Trophoblast cell (in vitro differentiated cells and primary cell): ENCODE data around the gene TMEM11.

ENCODE experiments used
- DNase-seq, 2 donors: peaks; one replicate each; pipeline ENCODE4 v3.0.0-alpha.2; 2016
- H2AFZ ChIP-seq: 2 replicates; pipeline ENCODE4 v1.6.1; 2013; ENCODE audit warnings: low read length, moderate library complexity, mild to moderate bottlenecking; ENCODE audit not compliant: insufficient read depth, poor library complexity
- H2AK5ac ChIP-seq: 2 replicates; pipeline ENCODE4 v1.6.1; 2013; ENCODE audit warnings: mild to moderate bottlenecking, low read length
- H2BK120ac ChIP-seq: 2 replicates; pipeline ENCODE4 v1.6.1; 2013; ENCODE audit warnings: low read length, mild to moderate bottlenecking, moderate library complexity; ENCODE audit not compliant: insufficient read depth, poor library complexity
- H2BK12ac ChIP-seq: 2 replicates; pipeline ENCODE4 v1.6.1; 2013; ENCODE audit warnings: mild to moderate bottlenecking, low read length, moderate library complexity
- H2BK5ac ChIP-seq: 2 replicates; pipeline ENCODE4 v1.6.1; 2013; ENCODE audit warnings: low read length, low read depth, moderate library complexity, mild to moderate bottlenecking; ENCODE audit not compliant: poor library complexity
- H3K14ac ChIP-seq: 2 replicates; pipeline ENCODE4 v1.6.1; 2013; ENCODE audit warnings: mild to moderate bottlenecking, low read length
- H3K18ac ChIP-seq: 2 replicates; pipeline ENCODE4 v1.6.1; 2013; ENCODE audit warnings: mild to moderate bottlenecking, low read length
- H3K23ac ChIP-seq: 2 replicates; pipeline ENCODE4 v1.6.1; 2013; ENCODE audit warnings: low read length
- H3K27ac ChIP-seq: 2 replicates; pipeline ENCODE4 v1.5.1; 2013; ENCODE audit warnings: low read depth, mild to moderate bottlenecking, inconsistent platforms, low read length, moderate library complexity
- H3K27me3 ChIP-seq: 2 replicates; pipeline ENCODE4 v1.6.1; 2013; ENCODE audit warnings: inconsistent platforms, mild to moderate bottlenecking, low read length, moderate library complexity; ENCODE audit not compliant: insufficient read depth
- H3K36me3 ChIP-seq, 2 experiments: 1 replicate in 1 of 2; 2 replicates in 1 of 2; pipeline ENCODE4 v1.6.1; 2013; ENCODE audit warnings: low read length in 2 of 2, mild to moderate bottlenecking in 2 of 2, moderate library complexity in 1 of 2; ENCODE audit not compliant: insufficient read depth in 2 of 2, control insufficient read depth in 1 of 2
- H3K4ac ChIP-seq: 2 replicates; pipeline ENCODE4 v1.6.1; 2013; ENCODE audit warnings: low read depth, mild to moderate bottlenecking, low read length, moderate library complexity
- H3K4me1 ChIP-seq, 2 experiments: 1 replicate in 1 of 2; 2 replicates in 1 of 2; pipeline ENCODE4 v1.6.1; 2013; ENCODE audit warnings: low read length in 2 of 2, mild to moderate bottlenecking in 2 of 2, moderate library complexity in 1 of 2; ENCODE audit not compliant: insufficient read depth in 2 of 2, control insufficient read depth in 1 of 2
- H3K4me2 ChIP-seq: 2 replicates; pipeline ENCODE4 v1.6.1; 2013; ENCODE audit warnings: inconsistent platforms, mild to moderate bottlenecking, low read length, moderate library complexity
- H3K4me3 ChIP-seq: 2 replicates; pipeline ENCODE4 v1.5.1; 2013; ENCODE audit warnings: mild to moderate bottlenecking, low read depth, low read length, inconsistent platforms
- H3K79me1 ChIP-seq: one replicate; pipeline ENCODE4 v1.6.1; 2013; ENCODE audit warnings: low read length
- H3K79me2 ChIP-seq: 2 replicates; pipeline ENCODE4 v1.6.1; 2013; ENCODE audit warnings: low read length, mild to moderate bottlenecking; ENCODE audit not compliant: control insufficient read depth, insufficient read depth, poor library complexity
- H3K9ac ChIP-seq: 2 replicates; pipeline ENCODE4 v1.6.1; 2013; ENCODE audit warnings: mild to moderate bottlenecking, low read length
- H3K9me3 ChIP-seq: 2 replicates; pipeline ENCODE4 v1.6.1; 2013; ENCODE audit warnings: low read depth, mild to moderate bottlenecking, control low read depth, inconsistent platforms, low read length; ENCODE audit not compliant: insufficient read depth
- H4K12ac ChIP-seq: 2 replicates; pipeline ENCODE4 v1.6.1; 2013; ENCODE audit warnings: low read depth, mild to moderate bottlenecking, low read length, moderate library complexity
- H4K8ac ChIP-seq: 2 replicates; pipeline ENCODE4 v1.6.1; 2013; ENCODE audit warnings: low read depth, mild to moderate bottlenecking, low read length, moderate library complexity
- H4K91ac ChIP-seq: one replicate; pipeline ENCODE4 v1.6.1; 2013; ENCODE audit warnings: low read depth, mild to moderate bottlenecking, low read length, moderate library complexity
- WGBS: extraction: QIAGEN DNeasy Blood & Tissue Kit; methylation state at CpG from one replicate; pipeline ENCODE4 v1.1.7; 2013; ENCODE audit warnings: missing lambda C conversion rate; ENCODE audit not compliant: insufficient read length, insufficient coverage; ENCODE audit errors: extremely low coverage; 5-methylcytosine and 5-hydroxymethylcytosine counted together

Gene TMEM11

GRCh38 chr17:21174713-21175112 is 39.2 kb downstream of the TMEM11 start:
- no peak overlapping the region for H3K18ac ChIP-seq
- H4K8ac ChIP-seq: no peak overlapping the region
- H2BK5ac ChIP-seq: no peak overlapping the region
- no peak for DNase-seq
- peaks cover 3 to 10% of the 10 kb centered on the region in 2 experiments for H3K36me3 ChIP-seq
- WGBS: no CpG with 5 or more reads among the region's 7 CpGs
- peaks cover 2% of the 10 kb centered on the region for H3K9me3 ChIP-seq
- no peaks in the 10 kb centered on the region for H3K27me3 ChIP-seq
- no peak overlapping the region for H2AFZ ChIP-seq
- H2AK5ac ChIP-seq: no peak overlapping the region
- H3K4ac ChIP-seq: no peak overlapping the region
- no peaks in the 10 kb centered on the region for H3K79me1 ChIP-seq
- H4K91ac ChIP-seq: no peak overlapping the region
- no peak overlapping the region for H3K4me2 ChIP-seq
- H3K14ac ChIP-seq: no peak overlapping the region
- H3K9ac ChIP-seq: no peak overlapping the region
- no peaks in the 10 kb centered on the region for H3K79me2 ChIP-seq
- peaks cover 0 to under 1% of the 10 kb centered on the region in 2 experiments for H3K4me1 ChIP-seq
- H4K12ac ChIP-seq: no peak overlapping the region
- H3K27ac ChIP-seq: no peak overlapping the region
- H2BK120ac ChIP-seq: no peak overlapping the region
- no peak overlapping the region for H3K23ac ChIP-seq
- no peak overlapping the region for H2BK12ac ChIP-seq
- H3K4me3 ChIP-seq: no peak overlapping the region

GRCh38 chr17:21174186-21174585 is 39.8 kb downstream of the TMEM11 start:
- H3K18ac ChIP-seq: no peak overlapping the region
- H4K12ac ChIP-seq: no peak overlapping the region
- no peak overlapping the region for H3K9ac ChIP-seq
- H4K91ac ChIP-seq: no peak overlapping the region
- H2AFZ ChIP-seq: no peak overlapping the region
- DNase-seq: no peak
- H3K27ac ChIP-seq: no peak overlapping the region
- H3K79me1 ChIP-seq: no peaks in the 10 kb centered on the region
- peaks cover 2% of the 10 kb centered on the region for H3K9me3 ChIP-seq
- peaks cover 2 to 5% of the 10 kb centered on the region in 2 experiments for H3K4me1 ChIP-seq
- no peak overlapping the region for H2BK5ac ChIP-seq
- H2BK120ac ChIP-seq: no peak overlapping the region
- H3K27me3 ChIP-seq: no peaks in the 10 kb centered on the region
- WGBS: no CpG with 5 or more reads among the region's 8 CpGs
- H3K4me3 ChIP-seq: no peak overlapping the region
- H3K4ac ChIP-seq: no peak overlapping the region
- no peak overlapping the region for H2AK5ac ChIP-seq
- H3K36me3 ChIP-seq: peaks cover 3 to 10% of the 10 kb centered on the region in 2 experiments
- no peak overlapping the region for H3K14ac ChIP-seq
- H3K23ac ChIP-seq: no peak overlapping the region
- H3K79me2 ChIP-seq: no peaks in the 10 kb centered on the region
- no peak overlapping the region for H4K8ac ChIP-seq
- no peak overlapping the region for H3K4me2 ChIP-seq
- no peak overlapping the region for H2BK12ac ChIP-seq

- Histone ChIP-seq H3K14ac (no peak overlapping the region), H2BK120ac (no peak overlapping the region), H3K9ac (no peak overlapping the region), H3K4me3 (no peak overlapping the region), H3K79me1 (no peaks in the 10 kb centered on the region), H2AK5ac (no peak overlapping the region), H2BK12ac (no peak overlapping the region), H3K23ac (no peak overlapping the region), H4K12ac (no peak overlapping the region), H3K27ac (no peak overlapping the region), H3K4me2 (no peak overlapping the region), H2AFZ (no peak overlapping the region), H3K4ac (no peak overlapping the region), H4K8ac (no peak overlapping the region), H2BK5ac (no peak overlapping the region), H3K4me1 (peaks cover 2 to 6% of the 10 kb centered on the region in 2 experiments), H3K79me2 (no peaks in the 10 kb centered on the region), H4K91ac (no peak overlapping the region), H3K27me3 (no peaks in the 10 kb centered on the region), H3K36me3 (peaks cover 3 to 10% of the 10 kb centered on the region in 2 experiments), H3K18ac (no peak overlapping the region), H3K9me3 (peaks cover 4% of the 10 kb centered on the region)
- no peak for DNase-seq
- WGBS: no CpG with 5 or more reads among the region's 2 CpGs
Observed at GRCh38 chr17:21173543-21173942, 40.4 kb downstream of the TMEM11 start.

DNA sequence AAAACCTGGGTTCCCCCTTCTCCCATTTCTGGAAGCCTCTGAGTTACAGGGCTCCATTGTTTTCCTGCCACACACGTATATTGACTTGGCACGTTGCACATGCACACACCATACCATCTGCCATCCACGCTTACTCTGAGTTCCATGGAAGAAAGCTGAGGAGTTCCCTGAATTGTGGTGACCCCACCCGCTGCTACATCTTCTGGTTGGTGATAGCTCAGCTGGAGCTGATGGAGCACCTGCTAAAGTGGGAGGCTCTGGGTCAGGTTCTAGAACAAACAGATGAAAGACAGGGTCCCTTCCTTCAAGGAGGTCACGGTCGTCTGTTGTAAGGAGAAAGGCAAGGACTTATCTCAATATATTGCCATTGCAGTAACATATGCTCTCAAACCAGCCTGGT is 41.1 kb downstream of the TMEM11 start:
- no peak overlapping the region for H3K4ac ChIP-seq
- DNase-seq: no peak
- no peaks in the 10 kb centered on the region for H3K79me2 ChIP-seq
- H3K27me3 ChIP-seq: no peaks in the 10 kb centered on the region
- no peak overlapping the region for H3K4me2 ChIP-seq
- H4K91ac ChIP-seq: no peak overlapping the region
- H3K23ac ChIP-seq: no peak overlapping the region
- H3K79me1 ChIP-seq: no peaks in the 10 kb centered on the region
- H2BK120ac ChIP-seq: no peak overlapping the region
- H2AK5ac ChIP-seq: no peak overlapping the region
- no CpG with 5 or more reads among the region's 6 CpGs for WGBS
- peaks cover 3 to 10% of the 10 kb centered on the region in 2 experiments for H3K36me3 ChIP-seq
- no peak overlapping the region for H3K9ac ChIP-seq
- no peak overlapping the region for H3K14ac ChIP-seq
- peaks cover 5% of the 10 kb centered on the region for H3K9me3 ChIP-seq
- H3K27ac ChIP-seq: no peak overlapping the region
- no peak overlapping the region for H4K8ac ChIP-seq
- H2BK5ac ChIP-seq: no peak overlapping the region
- H2BK12ac ChIP-seq: no peak overlapping the region
- no peak overlapping the region for H3K4me3 ChIP-seq
- H3K4me1 ChIP-seq: peaks cover 2 to 6% of the 10 kb centered on the region in 2 experiments
- no peak overlapping the region for H4K12ac ChIP-seq
- H3K18ac ChIP-seq: no peak overlapping the region
- no peak overlapping the region for H2AFZ ChIP-seq
